ENCODE results near the gene CCDC57. TPM values are rescaled to one million over a fixed set of nuclear protein-coding genes. Genes with fewer than 3 reads are reported as not detected.

Gene CCDC57
- total and polyA plus RNA-seq, 10 donors: 28.8 to 164 (median 51.9) TPM

DNA sequence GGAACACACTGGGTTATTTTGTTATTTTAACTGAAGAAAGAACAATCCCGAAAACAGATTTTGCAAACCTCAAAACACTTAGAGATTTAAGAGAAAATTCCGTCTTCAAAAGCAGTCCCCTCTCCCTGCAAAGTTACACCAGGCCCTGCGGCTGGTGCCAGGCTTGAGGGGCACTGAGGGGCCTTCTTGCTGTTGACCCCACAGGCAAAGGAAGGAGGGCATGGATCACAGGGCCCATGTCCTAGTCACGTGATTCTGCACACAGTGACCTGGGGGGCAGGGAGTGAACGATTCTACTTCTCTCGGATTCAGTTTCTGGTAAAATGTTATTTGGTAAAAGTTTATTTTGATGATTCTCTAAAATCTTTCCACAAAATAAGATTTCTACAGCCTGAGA lies 59.3 kb downstream of the CCDC57 start:
- peaks cover 0 to 29% (median 0%) of the 10 kb centered on the region in 6 donors for H3K36me3 ChIP-seq
- peak; percentile 49 for DNase-seq
- intact Hi-C loops (cut with DNase I; ENCODE audit: low total_unique reads): no loop called here
- H3K9me3 ChIP-seq: no peaks in the 10 kb centered on the region
- peaks cover 0 to 15% (median 8%) of the 10 kb centered on the region in 6 donors for H3K4me1 ChIP-seq
- H3K4me3 ChIP-seq: no peak overlapping the region
- H3K27ac ChIP-seq: no peak overlapping the region
- H3K27me3 ChIP-seq (replicated peaks in 1 of 7): no peaks in the 10 kb centered on the region
- 82 to 91% (median 89%) methylated on average over 6 of the region's 6 CpGs for WGBS, 5 donors
- TF ChIP-seq CTCF (IDR thresholded peaks at IDR 0.05 in 8 of 11, conservative IDR thresholded peaks at IDR 0.05 in 3 of 11): no peak
- TF ChIP-seq POLR2A (IDR thresholded peaks at IDR 0.05): no peak
- no peak for TF ChIP-seq POLR2AphosphoS5 (IDR thresholded peaks at IDR 0.05)

DNA sequence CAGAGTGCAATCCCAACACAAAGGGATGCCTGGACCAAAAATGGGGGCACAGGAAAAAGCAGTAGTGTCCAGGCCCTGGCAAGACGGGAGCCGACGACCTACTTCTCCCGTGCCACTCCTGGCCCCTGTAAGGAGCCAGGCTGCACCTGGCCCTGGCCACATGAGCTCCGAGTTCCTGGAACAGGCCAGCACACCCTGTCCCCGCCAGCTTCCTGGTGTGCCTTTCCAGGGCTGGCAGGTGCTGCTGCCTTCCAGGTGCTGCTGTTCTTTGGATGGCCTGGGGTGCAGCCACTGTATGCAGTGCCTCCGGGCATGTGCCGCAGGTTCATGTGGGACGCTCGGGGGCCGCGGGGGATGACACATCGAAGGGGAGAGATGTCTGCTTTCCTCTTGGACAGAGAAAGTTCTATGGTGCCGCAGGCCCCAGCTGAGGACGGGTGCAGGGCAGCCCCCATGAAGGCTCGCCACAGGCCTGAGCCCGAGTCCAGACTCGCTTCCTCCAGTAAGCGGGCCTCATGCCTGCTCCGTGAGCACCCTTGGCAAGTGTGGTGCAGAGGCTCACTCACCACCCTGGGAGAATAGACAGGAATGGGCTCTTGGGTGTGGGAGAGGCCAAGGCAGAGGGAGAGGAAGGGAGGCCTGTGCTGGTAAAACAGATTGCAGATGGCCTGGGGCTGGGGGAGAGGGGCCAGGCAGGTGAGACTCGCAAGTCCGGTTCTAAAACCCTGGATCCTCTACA lies 59.9 kb downstream of the CCDC57 start:
- DNase-seq: peak; percentile 66
- intact Hi-C loops (cut with DNase I; ENCODE audit: low total_unique reads): no loop called here
- 90 to 95% (median 91%) methylated on average over 11 to 22 of the region's 22 CpGs for WGBS, 5 donors

DNA sequence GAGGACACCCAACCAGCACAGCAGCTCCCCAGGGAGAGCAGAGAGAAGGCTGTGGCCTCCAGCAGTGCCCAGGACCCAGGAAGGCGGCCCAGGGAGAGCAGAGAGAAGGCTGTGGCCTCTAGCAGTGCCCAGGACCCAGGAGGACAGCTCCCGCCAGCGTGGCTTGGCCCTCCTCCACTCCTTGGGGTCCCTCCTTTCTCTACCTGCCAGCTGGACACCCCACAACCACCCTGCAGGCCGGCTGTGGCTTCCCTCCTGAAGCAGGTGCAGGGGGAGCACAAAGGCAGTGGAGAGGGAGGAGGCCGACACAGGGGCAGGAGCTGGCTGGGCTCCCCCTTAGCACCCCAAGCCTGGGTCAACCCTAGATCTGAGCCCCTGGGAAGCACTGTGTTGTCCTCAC lies 60.5 kb downstream of the CCDC57 start:
- H3K36me3 ChIP-seq: peaks cover 0 to 24% (median 0%) of the 10 kb centered on the region in 6 donors
- H3K9me3 ChIP-seq: no peaks in the 10 kb centered on the region
- TF ChIP-seq POLR2A (IDR thresholded peaks at IDR 0.05): no peak
- no peak for TF ChIP-seq CTCF (IDR thresholded peaks at IDR 0.05 in 8 of 11, conservative IDR thresholded peaks at IDR 0.05 in 3 of 11)
- no peak for TF ChIP-seq POLR2AphosphoS5 (IDR thresholded peaks at IDR 0.05)
- H3K4me1 ChIP-seq: peaks cover 0 to 7% (median 2%) of the 10 kb centered on the region in 6 donors
- DNase-seq: peak; percentile 47
- intact Hi-C loops (cut with DNase I; ENCODE audit: low total_unique reads): no loop called here
- no peak overlapping the region for H3K27ac ChIP-seq
- H3K4me3 ChIP-seq: no peak overlapping the region
- no peaks in the 10 kb centered on the region for H3K27me3 ChIP-seq (replicated peaks in 1 of 7)
- 78 to 95% (median 92%) methylated on average over 3 to 5 of the region's 5 CpGs for WGBS, 5 donors

More for the DNA sequence above, 59.9 kb downstream of the CCDC57 start:
- TF ChIP-seq POLR2AphosphoS5 (IDR thresholded peaks at IDR 0.05) (no peak), POLR2A (IDR thresholded peaks at IDR 0.05) (no peak), CTCF (IDR thresholded peaks at IDR 0.05 in 8 of 11, conservative IDR thresholded peaks at IDR 0.05 in 3 of 11) (no peak)
- Histone ChIP-seq H3K4me1 (peaks cover 0 to 10% (median 5%) of the 10 kb centered on the region in 6 donors), H3K27ac (no peak overlapping the region), H3K36me3 (peaks cover 0 to 28% (median 0%) of the 10 kb centered on the region in 6 donors), H3K4me3 (no peak overlapping the region), H3K9me3 (no peaks in the 10 kb centered on the region), H3K27me3 (replicated peaks in 1 of 7) (no peaks in the 10 kb centered on the region)

GRCh38 chr17:82151106-82151957 lies 61.3 kb downstream of the CCDC57 start:
- Histone ChIP-seq H3K27me3 (replicated peaks in 1 of 7) (no peaks in the 10 kb centered on the region), H3K36me3 (peaks cover 0 to 19% (median 0%) of the 10 kb centered on the region in 6 donors), H3K4me3 (no peak overlapping the region), H3K9me3 (no peaks in the 10 kb centered on the region), H3K27ac (no peak overlapping the region), H3K4me1 (peaks cover 0 to 7% (median 2%) of the 10 kb centered on the region in 6 donors)
- 87 to 95% (median 91%) methylated on average over 12 to 22 of the region's 22 CpGs for WGBS, 5 donors
- TF ChIP-seq POLR2AphosphoS5 (IDR thresholded peaks at IDR 0.05): no peak
- TF ChIP-seq POLR2A (IDR thresholded peaks at IDR 0.05): no peak
- TF ChIP-seq CTCF (IDR thresholded peaks at IDR 0.05 in 8 of 11, conservative IDR thresholded peaks at IDR 0.05 in 3 of 11): no peak
- intact Hi-C loops (cut with DNase I; ENCODE audit: low total_unique reads): no loop called here
- DNase-seq: peak; percentile 44
